NT2/D1 (cell line): ENCODE results near the gene PICALM.

Experiments
- SUZ12 ChIP-seq: IDR thresholded peaks from 2 replicates; pipeline ENCODE4 v1.6.1; 2011; ENCODE audit not compliant: insufficient read length, insufficient read depth; ENCODE audit errors: extremely low read depth
- YY1 ChIP-seq: IDR thresholded peaks from 2 replicates; pipeline ENCODE4 v1.6.1; 2011; ENCODE audit not compliant: insufficient read length, insufficient read depth
- ZNF274 ChIP-seq: IDR thresholded peaks from 2 replicates; pipeline ENCODE4 v1.6.1; 2011; ENCODE audit warnings: mild to moderate bottlenecking, low read depth, low read length

DNA sequence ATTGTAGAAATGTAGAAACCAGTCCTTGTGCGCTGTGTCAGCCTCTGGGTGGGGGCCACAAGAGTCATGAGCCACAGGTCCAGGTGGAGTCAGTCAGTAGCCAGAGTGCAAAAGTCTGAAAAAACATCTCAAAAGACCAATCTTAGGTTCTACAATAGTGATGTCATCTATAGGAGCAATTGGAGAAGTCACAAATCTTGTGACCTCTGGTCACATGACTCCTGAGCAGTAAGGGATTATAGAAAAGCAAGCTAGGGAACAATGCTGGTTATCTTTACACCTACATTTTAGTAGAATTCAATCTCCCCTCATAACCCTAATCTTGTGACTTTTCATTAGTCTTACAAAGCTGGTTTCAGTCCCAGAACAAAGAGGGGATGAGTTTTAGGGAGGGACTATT lies 131.0 kb downstream of the PICALM start:
- TF ChIP-seq YY1 (no peak), ZNF274 (no peak), SUZ12 (no peak)
